HCT116 (cell line): ENCODE data around the gene SNX19.

Experiments used
- POLR2A ChIP-seq: IDR thresholded peaks from 2 replicates; pipeline ENCODE4 v1.7.0; 2011; ENCODE audit warnings: borderline replicate concordance; ENCODE audit not compliant: insufficient read depth, insufficient read length; ENCODE audit errors: extremely low read depth
- RAD21 ChIP-seq: IDR thresholded peaks from 2 replicates; pipeline ENCODE4 v1.6.1; 2012; ENCODE audit warnings: low read depth, mild to moderate bottlenecking
- TF ChIP-seq, protein P1 (sequence below), 3 experiments: fragments of 200-600 bp in 1 of 3; sonication (generic) in 1 of 3; IDR thresholded peaks in 2 of 3; conservative IDR thresholded peaks in 1 of 3; 2 replicates each; pipeline ENCODE4 v1.5.1; 2012 to 2017; ENCODE audit warnings: low read depth in 2 of 3, low read length in 2 of 3, antibody characterized with exemption in 1 of 3, borderline replicate concordance in 1 of 3, control low read depth in 1 of 3, mild to moderate bottlenecking in 1 of 3, mixed read lengths in 1 of 3, mixed run types in 1 of 3, moderate library complexity in 1 of 3; ENCODE audit not compliant: insufficient read depth in 1 of 3
- TF ChIP-seq, protein P2 (sequence below): IDR thresholded peaks from 2 replicates; pipeline ENCODE4 v1.6.1; 2012; ENCODE audit warnings: low read depth

- TF ChIP-seq, protein P1, sequence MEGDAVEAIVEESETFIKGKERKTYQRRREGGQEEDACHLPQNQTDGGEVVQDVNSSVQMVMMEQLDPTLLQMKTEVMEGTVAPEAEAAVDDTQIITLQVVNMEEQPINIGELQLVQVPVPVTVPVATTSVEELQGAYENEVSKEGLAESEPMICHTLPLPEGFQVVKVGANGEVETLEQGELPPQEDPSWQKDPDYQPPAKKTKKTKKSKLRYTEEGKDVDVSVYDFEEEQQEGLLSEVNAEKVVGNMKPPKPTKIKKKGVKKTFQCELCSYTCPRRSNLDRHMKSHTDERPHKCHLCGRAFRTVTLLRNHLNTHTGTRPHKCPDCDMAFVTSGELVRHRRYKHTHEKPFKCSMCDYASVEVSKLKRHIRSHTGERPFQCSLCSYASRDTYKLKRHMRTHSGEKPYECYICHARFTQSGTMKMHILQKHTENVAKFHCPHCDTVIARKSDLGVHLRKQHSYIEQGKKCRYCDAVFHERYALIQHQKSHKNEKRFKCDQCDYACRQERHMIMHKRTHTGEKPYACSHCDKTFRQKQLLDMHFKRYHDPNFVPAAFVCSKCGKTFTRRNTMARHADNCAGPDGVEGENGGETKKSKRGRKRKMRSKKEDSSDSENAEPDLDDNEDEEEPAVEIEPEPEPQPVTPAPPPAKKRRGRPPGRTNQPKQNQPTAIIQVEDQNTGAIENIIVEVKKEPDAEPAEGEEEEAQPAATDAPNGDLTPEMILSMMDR (IDR thresholded peaks at IDR 0.05 in 2 of 3, conservative IDR thresholded peaks at IDR 0.05 in 1 of 3; ENCODE audit: borderline replicate concordance in 1 of 3, insufficient read depth in 1 of 3, low read depth in 2 of 3, low read length in 2 of 3), result no peak
- no peak for TF ChIP-seq RAD21
- no peak for TF ChIP-seq POLR2A
- TF ChIP-seq, protein P2, sequence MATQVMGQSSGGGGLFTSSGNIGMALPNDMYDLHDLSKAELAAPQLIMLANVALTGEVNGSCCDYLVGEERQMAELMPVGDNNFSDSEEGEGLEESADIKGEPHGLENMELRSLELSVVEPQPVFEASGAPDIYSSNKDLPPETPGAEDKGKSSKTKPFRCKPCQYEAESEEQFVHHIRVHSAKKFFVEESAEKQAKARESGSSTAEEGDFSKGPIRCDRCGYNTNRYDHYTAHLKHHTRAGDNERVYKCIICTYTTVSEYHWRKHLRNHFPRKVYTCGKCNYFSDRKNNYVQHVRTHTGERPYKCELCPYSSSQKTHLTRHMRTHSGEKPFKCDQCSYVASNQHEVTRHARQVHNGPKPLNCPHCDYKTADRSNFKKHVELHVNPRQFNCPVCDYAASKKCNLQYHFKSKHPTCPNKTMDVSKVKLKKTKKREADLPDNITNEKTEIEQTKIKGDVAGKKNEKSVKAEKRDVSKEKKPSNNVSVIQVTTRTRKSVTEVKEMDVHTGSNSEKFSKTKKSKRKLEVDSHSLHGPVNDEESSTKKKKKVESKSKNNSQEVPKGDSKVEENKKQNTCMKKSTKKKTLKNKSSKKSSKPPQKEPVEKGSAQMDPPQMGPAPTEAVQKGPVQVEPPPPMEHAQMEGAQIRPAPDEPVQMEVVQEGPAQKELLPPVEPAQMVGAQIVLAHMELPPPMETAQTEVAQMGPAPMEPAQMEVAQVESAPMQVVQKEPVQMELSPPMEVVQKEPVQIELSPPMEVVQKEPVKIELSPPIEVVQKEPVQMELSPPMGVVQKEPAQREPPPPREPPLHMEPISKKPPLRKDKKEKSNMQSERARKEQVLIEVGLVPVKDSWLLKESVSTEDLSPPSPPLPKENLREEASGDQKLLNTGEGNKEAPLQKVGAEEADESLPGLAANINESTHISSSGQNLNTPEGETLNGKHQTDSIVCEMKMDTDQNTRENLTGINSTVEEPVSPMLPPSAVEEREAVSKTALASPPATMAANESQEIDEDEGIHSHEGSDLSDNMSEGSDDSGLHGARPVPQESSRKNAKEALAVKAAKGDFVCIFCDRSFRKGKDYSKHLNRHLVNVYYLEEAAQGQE, result no peak
Observed at GRCh38 chr11:130886704-130887103, 29.6 kb downstream of the SNX19 start.
